Hepatocyte (in vitro differentiated cells): ENCODE data around the gene PEA15. TPM values are rescaled to one million over a fixed set of nuclear protein-coding genes. Genes with fewer than 3 reads are reported as not detected.

Experiments
- DNase-seq: peaks from one replicate; pipeline ENCODE4 v3.0.0-alpha.2; 2016; ENCODE audit warnings: low spot score
- H2AFZ ChIP-seq: fragments of 200-600 bp; sonication (generic); 2 replicates; pipeline ENCODE4 v1.6.0; 2016; ENCODE audit warnings: antibody characterized with exemption, mild to moderate bottlenecking
- H3K27ac ChIP-seq: fragments of 200-600 bp; sonication (generic); 2 replicates; pipeline ENCODE4 v1.5.1; 2016; ENCODE audit warnings: mild to moderate bottlenecking
- H3K27me3 ChIP-seq: fragments of 200-600 bp; sonication (generic); 2 replicates; pipeline ENCODE4 v1.6.1; 2016
- H3K36me3 ChIP-seq: fragments of 200-600 bp; sonication (generic); replicated peaks from 2 replicates; pipeline ENCODE4 v1.5.1; 2016; ENCODE audit warnings: low read depth; ENCODE audit not compliant: insufficient read depth
- H3K4me1 ChIP-seq: fragments of 200-600 bp; sonication (generic); 2 replicates; pipeline ENCODE4 v1.5.1; 2016; ENCODE audit warnings: mild to moderate bottlenecking, moderate library complexity; ENCODE audit not compliant: insufficient read depth
- H3K4me2 ChIP-seq: fragments of 200-600 bp; sonication (generic); 2 replicates; pipeline ENCODE4 v1.6.0; 2016
- H3K4me3 ChIP-seq: fragments of 200-600 bp; sonication (generic); 2 replicates; pipeline ENCODE4 v1.5.1; 2016; ENCODE audit warnings: mild to moderate bottlenecking
- H3K79me2 ChIP-seq: fragments of 200-600 bp; sonication (generic); 2 replicates; pipeline ENCODE4 v1.6.0; 2017; ENCODE audit warnings: mild to moderate bottlenecking
- H3K9me2 ChIP-seq: fragments of 200-600 bp; sonication (generic); replicated peaks from 2 replicates; pipeline ENCODE4 v1.6.0; 2017; ENCODE audit warnings: mild to moderate bottlenecking; ENCODE audit not compliant: insufficient read depth
- H3K9me3 ChIP-seq: fragments of 200-600 bp; sonication (generic); 2 replicates; pipeline ENCODE4 v1.5.1; 2016; ENCODE audit warnings: low read depth, mild to moderate bottlenecking
- H4K20me1 ChIP-seq: fragments of 200-600 bp; sonication (generic); 2 replicates; pipeline ENCODE4 v1.6.0; 2016; ENCODE audit warnings: mild to moderate bottlenecking; ENCODE audit not compliant: insufficient read depth, poor library complexity, severe bottlenecking
- CTCF ChIP-seq: fragments of 200-600 bp; sonication (generic); IDR thresholded peaks from 2 replicates; pipeline ENCODE4 v1.5.1; 2016; ENCODE audit warnings: antibody characterized with exemption, mild to moderate bottlenecking; ENCODE audit not compliant: poor library complexity
- EZH2 ChIP-seq: fragments of 200-600 bp; sonication (generic); IDR thresholded peaks from 2 replicates; pipeline ENCODE4 v1.6.1; 2016; ENCODE audit warnings: antibody characterized with exemption, mild to moderate bottlenecking, borderline replicate concordance
- EZH2phosphoT487 ChIP-seq: fragments of 200-600 bp; sonication (generic); IDR thresholded peaks from one replicate; pipeline ENCODE4 v1.6.1; 2018; ENCODE audit warnings: antibody characterized with exemption, mild to moderate bottlenecking, low read depth, moderate library complexity; ENCODE audit not compliant: unreplicated experiment, severe bottlenecking
- WGBS: methylation state at CpG from one replicate; pipeline ENCODE4 v1.1.6; 2016; ENCODE audit warnings: low lambda C conversion rate; ENCODE audit errors: missing lambda C conversion rate; 5-methylcytosine and 5-hydroxymethylcytosine counted together
- polyA plus RNA-seq: library from polyadenylated mRNA; unstranded; fragments of >200 nt; fragmentation: Nextera tagmentation; extraction: Ambion mirVana; gene quantifications from 2 replicates; pipeline ENCODE4 v1.2.1, GENCODE V29; 2016
- total RNA-seq: library from RNA; depleted of rRNA; stranded (reverse); fragments of >200 nt; gene quantifications from 2 replicates; pipeline ENCODE4 v1.2.3, GENCODE V29; 2014

Gene PEA15
- total and polyA plus RNA-seq, 2 experiments from 2014 or later: 61.1 to 62.0 TPM

GRCh38 chr1:160162931-160163330, 42.3 kb upstream of the PEA15 start:
- Histone ChIP-seq H3K4me2 (no peak overlapping the region), H2AFZ (no peak overlapping the region), H3K4me1 (no peaks in the 10 kb centered on the region), H3K9me3 (no peaks in the 10 kb centered on the region), H3K79me2 (no peaks in the 10 kb centered on the region), H3K27me3 (no peaks in the 10 kb centered on the region), H3K9me2 (no peaks in the 10 kb centered on the region), H3K4me3 (no peak overlapping the region), H3K27ac (no peak overlapping the region), H3K36me3 (no peaks in the 10 kb centered on the region), H4K20me1 (no peaks in the 10 kb centered on the region)
- no peak for DNase-seq
- TF ChIP-seq EZH2phosphoT487 (no peak), CTCF (no peak), EZH2 (no peak)
- 91% methylated on average over 2 of the region's 2 CpGs for WGBS

- no peak for DNase-seq
- WGBS: 100% methylated on average over 1 of the region's 1 CpG
- no peak overlapping the region for H2AFZ ChIP-seq
- no peaks in the 10 kb centered on the region for H3K27me3 ChIP-seq
- H3K9me2 ChIP-seq: no peaks in the 10 kb centered on the region
- H3K36me3 ChIP-seq: no peaks in the 10 kb centered on the region
- no peak overlapping the region for H3K4me3 ChIP-seq
- TF ChIP-seq CTCF (no peak), EZH2 (no peak), EZH2phosphoT487 (no peak)
- H3K9me3 ChIP-seq: no peaks in the 10 kb centered on the region
- H3K79me2 ChIP-seq: no peaks in the 10 kb centered on the region
- H3K27ac ChIP-seq: no peak overlapping the region
- H3K4me1 ChIP-seq: no peaks in the 10 kb centered on the region
- H3K4me2 ChIP-seq: no peak overlapping the region
- H4K20me1 ChIP-seq: no peaks in the 10 kb centered on the region
Measured at GRCh38 chr1:160163615-160164014, 41.6 kb upstream of the PEA15 start.

- Histone ChIP-seq H3K4me3 (no peak overlapping the region), H3K9me2 (no peaks in the 10 kb centered on the region), H3K4me1 (no peaks in the 10 kb centered on the region), H3K79me2 (no peaks in the 10 kb centered on the region), H3K36me3 (no peaks in the 10 kb centered on the region), H2AFZ (no peak overlapping the region), H3K27ac (no peak overlapping the region), H3K27me3 (no peaks in the 10 kb centered on the region), H3K9me3 (no peaks in the 10 kb centered on the region), H4K20me1 (no peaks in the 10 kb centered on the region), H3K4me2 (no peak overlapping the region)
- TF ChIP-seq EZH2phosphoT487: no peak
- TF ChIP-seq EZH2: no peak
- TF ChIP-seq CTCF: no peak
- WGBS: 84% methylated on average over 10 of the region's 10 CpGs
- no peak for DNase-seq
Measured at GRCh38 chr1:160164121-160164520, 41.1 kb upstream of the PEA15 start.
